ENCODE measurements around the gene MKNK1. TPM values are rescaled to one million over a fixed set of nuclear protein-coding genes. Genes with fewer than 3 reads are reported as not detected.

The MKNK1 gene
- polyA plus RNA-seq, 1 donor (not counting 4 experiments of a cell fraction or from before 2014, with no cell fraction given) = 55.7 TPM

DNA sequence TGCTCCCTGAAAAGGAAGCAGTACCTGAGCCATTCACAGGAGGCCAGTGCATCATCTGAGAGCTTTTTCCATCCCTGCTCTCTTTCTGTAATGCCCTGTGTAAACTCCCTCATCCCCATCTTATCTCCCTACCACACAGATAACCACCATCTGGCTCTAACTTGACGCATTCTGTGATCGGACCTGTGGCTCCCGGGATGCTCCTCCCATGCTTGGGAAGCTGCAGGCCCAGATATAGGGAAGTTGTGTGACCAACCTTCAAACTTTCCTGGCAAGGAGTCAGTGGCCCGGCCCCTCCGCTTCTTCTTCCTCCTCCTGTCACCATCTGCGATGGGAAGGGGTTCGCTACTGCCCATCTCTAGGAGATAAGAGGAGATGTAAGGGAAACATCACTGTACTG is 21.1 kb downstream of the MKNK1 start:
- Histone ChIP-seq H3K9me3 (ENCODE audit: control insufficient read depth, low read depth, low read length) (no peaks in the 10 kb centered on the region), H3K4me3 (ENCODE audit: control insufficient read depth in 2 of 3, extremely low read depth in 1 of 3, insufficient read depth in 2 of 3, low read depth in 1 of 3, low read length in 3 of 3) (no peak overlapping the region), H3K36me3 (ENCODE audit: control insufficient read depth in 2 of 2, extremely low read depth in 1 of 2, insufficient read depth in 2 of 2, low read length in 2 of 2) (peaks cover 35 to 38% of the 10 kb centered on the region in 2 experiments), H3K9ac (ENCODE audit: control insufficient read depth, extremely low read depth, insufficient read depth, low read length) (no peak overlapping the region), H2AFZ (ENCODE audit: control insufficient read depth, low read length) (no peak overlapping the region), H3K9me1 (ENCODE audit: control insufficient read depth, extremely low read depth, insufficient read depth, low read length) (no peaks in the 10 kb centered on the region), H4K20me1 (ENCODE audit: control insufficient read depth, extremely low read depth, insufficient read depth, low read length) (no peaks in the 10 kb centered on the region), H3K79me2 (ENCODE audit: control insufficient read depth, insufficient read depth, low read length) (no peaks in the 10 kb centered on the region), H3K27ac (ENCODE audit: control insufficient read depth, insufficient read depth, low read length) (no peak overlapping the region), H3K27me3 (ENCODE audit: control insufficient read depth, extremely low read depth, insufficient read depth, low read length) (no peaks in the 10 kb centered on the region), H3K4me2 (ENCODE audit: control insufficient read depth, extremely low read depth, insufficient read depth, low read depth, low read length) (no peak overlapping the region), H3K4me1 (ENCODE audit: control insufficient read depth, extremely low read depth, insufficient read depth, low read length) (no peaks in the 10 kb centered on the region)
- TF ChIP-seq EZH2 (IDR thresholded peaks at IDR 0.05; ENCODE audit: low read length) = no peak
- TF ChIP-seq, protein P1, sequence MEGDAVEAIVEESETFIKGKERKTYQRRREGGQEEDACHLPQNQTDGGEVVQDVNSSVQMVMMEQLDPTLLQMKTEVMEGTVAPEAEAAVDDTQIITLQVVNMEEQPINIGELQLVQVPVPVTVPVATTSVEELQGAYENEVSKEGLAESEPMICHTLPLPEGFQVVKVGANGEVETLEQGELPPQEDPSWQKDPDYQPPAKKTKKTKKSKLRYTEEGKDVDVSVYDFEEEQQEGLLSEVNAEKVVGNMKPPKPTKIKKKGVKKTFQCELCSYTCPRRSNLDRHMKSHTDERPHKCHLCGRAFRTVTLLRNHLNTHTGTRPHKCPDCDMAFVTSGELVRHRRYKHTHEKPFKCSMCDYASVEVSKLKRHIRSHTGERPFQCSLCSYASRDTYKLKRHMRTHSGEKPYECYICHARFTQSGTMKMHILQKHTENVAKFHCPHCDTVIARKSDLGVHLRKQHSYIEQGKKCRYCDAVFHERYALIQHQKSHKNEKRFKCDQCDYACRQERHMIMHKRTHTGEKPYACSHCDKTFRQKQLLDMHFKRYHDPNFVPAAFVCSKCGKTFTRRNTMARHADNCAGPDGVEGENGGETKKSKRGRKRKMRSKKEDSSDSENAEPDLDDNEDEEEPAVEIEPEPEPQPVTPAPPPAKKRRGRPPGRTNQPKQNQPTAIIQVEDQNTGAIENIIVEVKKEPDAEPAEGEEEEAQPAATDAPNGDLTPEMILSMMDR (optimal IDR thresholded peaks at IDR 0.05 in 1 of 3, IDR thresholded peaks at IDR 0.05 in 1 of 3, conservative IDR thresholded peaks at IDR 0.05 in 1 of 3; ENCODE audit: extremely low read depth in 1 of 3, insufficient read depth in 2 of 3, low read length in 3 of 3) = no peak
- dilution Hi-C loops (cut with MboI; ENCODE audit: extremely low pct_ligation_motif_present, low sequenced_read_pairs) = no loop called here
- no peak for DNase-seq (ENCODE audit: low read depth, low spot score)
- no peak for FAIRE-seq

DNA sequence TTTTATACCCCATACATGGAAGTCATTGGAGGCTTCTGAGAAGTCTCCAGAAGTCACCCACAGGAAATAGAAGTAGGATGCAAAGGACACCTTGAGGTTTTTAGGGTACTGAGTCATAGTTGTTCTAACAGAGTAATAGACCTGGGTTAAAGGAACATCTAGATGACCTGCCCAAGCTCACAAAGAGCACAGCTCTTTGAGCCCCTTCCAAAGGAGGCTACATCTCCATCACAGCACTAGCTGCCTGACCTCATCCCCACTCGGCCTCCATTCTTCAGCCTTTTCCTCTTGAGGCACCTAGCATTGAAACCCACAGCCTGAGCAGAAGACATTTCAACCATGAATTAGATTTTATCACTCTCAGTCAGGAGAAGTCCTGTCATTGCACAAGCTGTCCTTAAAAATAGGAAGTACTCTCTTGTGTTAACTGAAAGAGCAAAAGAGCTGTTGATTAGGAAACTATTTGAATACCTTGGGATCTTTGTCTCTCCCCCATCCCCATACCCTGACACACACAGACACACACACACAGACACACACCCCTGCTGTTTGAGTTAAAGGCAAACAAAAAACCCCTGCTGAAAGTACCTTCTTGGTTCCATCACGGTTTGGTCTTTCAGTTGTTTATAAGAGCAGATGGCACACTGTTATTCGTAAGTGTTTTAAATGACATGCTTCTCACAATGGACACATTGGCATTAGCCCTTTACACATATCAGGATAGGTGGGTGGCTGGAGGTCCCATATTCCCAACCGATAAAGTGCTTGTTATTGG is 22.2 kb downstream of the MKNK1 start:
- dilution Hi-C loops (cut with MboI; ENCODE audit: extremely low pct_ligation_motif_present, low sequenced_read_pairs) = no loop called here
- DNase-seq (ENCODE audit: low read depth, low spot score) (no peak), FAIRE-seq (peak; percentile 82)
- Histone ChIP-seq H3K36me3 (ENCODE audit: control insufficient read depth in 2 of 2, extremely low read depth in 1 of 2, insufficient read depth in 2 of 2, low read length in 2 of 2) (peaks cover 41 to 44% of the 10 kb centered on the region in 2 experiments), H3K4me3 (ENCODE audit: control insufficient read depth in 2 of 3, extremely low read depth in 1 of 3, insufficient read depth in 2 of 3, low read depth in 1 of 3, low read length in 3 of 3) (no peak overlapping the region), H3K9me3 (ENCODE audit: control insufficient read depth, low read depth, low read length) (no peaks in the 10 kb centered on the region), H3K4me2 (ENCODE audit: control insufficient read depth, extremely low read depth, insufficient read depth, low read depth, low read length) (no peak overlapping the region), H3K27ac (ENCODE audit: control insufficient read depth, insufficient read depth, low read length) (no peak overlapping the region), H3K79me2 (ENCODE audit: control insufficient read depth, insufficient read depth, low read length) (no peaks in the 10 kb centered on the region), H3K27me3 (ENCODE audit: control insufficient read depth, extremely low read depth, insufficient read depth, low read length) (no peaks in the 10 kb centered on the region), H2AFZ (ENCODE audit: control insufficient read depth, low read length) (no peak overlapping the region), H3K9me1 (ENCODE audit: control insufficient read depth, extremely low read depth, insufficient read depth, low read length) (no peaks in the 10 kb centered on the region), H3K4me1 (ENCODE audit: control insufficient read depth, extremely low read depth, insufficient read depth, low read length) (no peaks in the 10 kb centered on the region), H4K20me1 (ENCODE audit: control insufficient read depth, extremely low read depth, insufficient read depth, low read length) (no peaks in the 10 kb centered on the region), H3K9ac (ENCODE audit: control insufficient read depth, extremely low read depth, insufficient read depth, low read length) (no peak overlapping the region)
- no peak for TF ChIP-seq EZH2 (IDR thresholded peaks at IDR 0.05; ENCODE audit: low read length)
- TF ChIP-seq, protein P1 (optimal IDR thresholded peaks at IDR 0.05 in 1 of 3, IDR thresholded peaks at IDR 0.05 in 1 of 3, conservative IDR thresholded peaks at IDR 0.05 in 1 of 3; ENCODE audit: extremely low read depth in 1 of 3, insufficient read depth in 2 of 3, low read length in 3 of 3) = no peak
